Stimulated activated CD8-positive, alpha-beta memory T cell treated with anti-CD3 and anti-CD28 coated beads, Interleukin-12 subunit alpha, Interleukin-12 subunit beta, amount 100 ng/mL, for 24 hours (primary cell): ENCODE data around the gene TOMM5.
"Not testable (repeated sequence)": the region's sequence is repeated elsewhere in the genome, so short reads cannot be mapped to it uniquely, and the experiment has no call there.

Experiments
- DNase-seq: peaks from one replicate; pipeline ENCODE4 v3.0.0-alpha.2; 2020; ENCODE audit errors: extremely low read depth

TOMM5 gene

DNA sequence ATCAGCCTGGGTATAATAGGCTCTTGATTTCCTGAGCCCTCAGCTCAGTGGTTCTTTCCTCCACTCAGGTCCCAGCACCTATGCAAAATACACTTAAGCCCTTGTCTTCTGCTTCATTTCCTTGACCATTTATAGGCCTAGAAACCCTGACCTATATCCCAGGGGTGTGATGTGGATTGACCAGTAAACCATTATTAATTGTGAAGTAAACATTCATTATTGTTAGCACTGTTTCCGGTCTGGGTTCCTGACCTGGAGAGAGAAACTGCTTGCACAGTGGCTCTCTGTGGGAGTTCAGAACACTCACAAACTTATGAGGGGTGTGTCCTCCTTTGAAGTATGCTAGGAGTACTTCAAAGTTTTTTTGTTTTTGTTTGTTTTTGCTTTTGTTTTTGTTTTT is 19.6 kb upstream of the TOMM5 start:
- no peak for DNase-seq

DNA sequence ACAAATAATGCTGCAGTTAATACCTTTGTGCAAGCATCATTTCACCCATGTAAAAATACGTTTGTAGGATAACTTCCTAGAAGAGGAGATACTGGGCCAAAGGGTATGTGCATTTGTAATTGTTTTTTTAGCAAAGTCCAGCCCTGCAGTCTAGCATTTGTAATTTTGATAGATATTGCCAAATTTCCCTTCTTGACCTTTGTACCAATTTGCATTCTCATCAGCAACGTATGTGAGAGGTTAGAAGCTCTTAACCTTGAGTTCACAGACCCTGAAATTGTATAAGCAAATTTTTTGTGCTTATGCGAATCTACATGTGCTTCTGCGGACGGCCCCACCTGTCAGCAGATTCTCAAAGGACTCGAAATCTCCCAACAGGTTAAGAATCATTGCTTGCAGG is 18.6 kb upstream of the TOMM5 start:
- DNase-seq: no peak

DNA sequence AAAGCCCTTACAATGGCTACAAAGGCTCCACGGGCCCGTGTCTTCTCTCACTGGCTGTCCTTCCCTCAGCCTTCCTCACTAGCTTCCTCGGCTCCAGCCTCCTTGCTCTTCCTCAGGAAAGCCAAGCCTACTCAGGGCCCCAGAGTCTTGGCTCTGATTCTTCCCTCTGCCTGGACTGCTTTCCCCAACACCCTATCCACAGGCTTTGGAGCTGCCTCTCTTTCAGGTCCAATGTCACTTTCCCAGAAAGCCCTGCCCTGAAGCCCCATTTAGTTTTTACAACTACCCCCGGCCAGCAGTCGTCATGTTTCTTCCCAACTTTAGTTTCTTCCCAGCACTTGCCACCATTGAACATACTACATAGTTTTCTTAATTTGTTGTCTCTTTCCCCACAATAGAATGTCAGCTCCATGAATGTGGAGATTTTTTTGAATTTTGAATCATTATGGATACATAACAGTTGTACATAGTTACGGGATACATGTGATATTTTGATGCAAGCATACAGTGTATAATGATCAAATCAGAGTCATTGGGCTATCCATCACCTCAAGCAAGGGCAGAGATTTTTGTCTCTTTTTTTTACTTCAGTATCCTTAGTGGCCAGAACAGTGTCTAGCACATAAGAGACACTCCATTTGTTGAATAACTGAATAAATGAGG is 17.5 kb upstream of the TOMM5 start:
- no peak for DNase-seq

DNA sequence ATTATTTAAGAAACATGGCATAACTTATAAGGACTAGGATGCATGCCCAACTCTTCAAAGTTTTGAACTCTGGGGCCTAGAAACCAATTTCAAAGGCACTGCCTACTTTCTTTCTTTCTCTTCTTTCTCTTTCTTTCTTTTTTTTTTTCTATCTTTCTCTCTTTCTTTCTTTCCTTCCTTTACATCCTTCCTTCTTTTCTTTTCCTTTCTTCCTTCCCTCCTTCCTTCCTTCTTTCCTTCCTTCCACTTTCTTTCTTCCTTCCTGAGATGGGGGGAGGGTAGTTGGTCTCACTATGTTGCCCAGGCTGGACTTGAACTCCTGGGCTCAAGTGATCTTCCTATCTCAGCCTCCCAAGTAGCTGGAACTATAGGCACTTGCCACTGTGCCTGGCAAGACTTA is 15.9 kb upstream of the TOMM5 start:
- DNase-seq: no peak

DNA sequence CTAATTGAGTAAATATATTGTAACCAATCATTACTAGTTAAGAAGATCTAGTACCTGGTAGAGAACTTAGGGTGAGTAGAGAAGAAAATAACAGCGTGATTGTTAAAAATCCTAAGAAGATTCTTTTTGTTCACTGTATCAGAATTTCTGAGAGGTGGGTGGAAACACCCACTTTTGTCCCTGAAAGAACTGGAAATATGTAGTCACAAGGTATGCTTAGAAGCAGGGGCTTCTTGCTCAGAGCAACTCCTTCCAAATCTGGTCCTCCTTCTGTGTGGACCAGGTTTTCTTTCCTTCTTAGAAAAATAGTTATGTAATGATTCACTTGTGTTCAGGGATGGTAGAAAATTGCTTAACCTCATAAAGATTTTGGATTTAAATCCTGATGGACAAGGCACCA is 11.9 kb upstream of the TOMM5 start:
- no peak for DNase-seq

DNA sequence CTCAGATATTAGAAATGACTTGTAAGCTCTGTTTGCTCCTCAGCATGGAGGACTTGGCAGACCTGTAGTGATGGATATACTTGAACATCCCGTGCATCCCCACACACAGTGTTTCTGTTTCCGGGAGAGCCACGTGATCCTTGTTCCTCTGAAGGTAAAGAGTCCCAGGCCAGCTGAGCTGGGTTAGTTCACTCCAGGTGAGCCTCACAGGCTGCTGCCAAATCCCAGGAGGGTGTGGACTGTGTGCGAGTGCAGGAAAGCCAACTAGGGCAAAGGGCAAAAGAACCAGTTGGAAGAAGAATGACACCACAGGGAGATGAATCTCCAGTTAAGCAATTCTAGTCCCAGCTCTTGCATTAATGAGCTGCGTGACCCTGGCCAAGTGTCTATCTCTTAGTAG is 10.4 kb upstream of the TOMM5 start:
- DNase-seq: no peak

DNA sequence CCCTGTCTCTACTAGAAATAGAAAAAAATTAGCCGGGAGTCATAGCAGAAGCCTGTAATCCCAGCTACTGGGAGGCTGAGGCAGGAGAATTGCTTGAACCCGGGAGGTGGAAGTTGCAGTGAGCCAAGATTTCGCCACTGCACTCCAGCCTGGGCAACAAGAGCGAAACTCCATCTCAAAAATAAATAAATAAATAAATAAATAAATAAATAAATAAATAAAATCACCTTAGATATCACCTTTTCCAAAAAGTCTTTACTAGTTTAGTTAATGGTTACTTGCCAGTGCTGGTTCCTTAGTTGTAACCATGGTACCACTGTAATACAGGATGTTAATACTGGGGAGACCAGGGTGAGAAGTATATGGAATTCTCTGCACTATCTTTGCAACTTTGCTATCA is 9.7 kb upstream of the TOMM5 start:
- DNase-seq: not testable (repeated sequence)

DNA sequence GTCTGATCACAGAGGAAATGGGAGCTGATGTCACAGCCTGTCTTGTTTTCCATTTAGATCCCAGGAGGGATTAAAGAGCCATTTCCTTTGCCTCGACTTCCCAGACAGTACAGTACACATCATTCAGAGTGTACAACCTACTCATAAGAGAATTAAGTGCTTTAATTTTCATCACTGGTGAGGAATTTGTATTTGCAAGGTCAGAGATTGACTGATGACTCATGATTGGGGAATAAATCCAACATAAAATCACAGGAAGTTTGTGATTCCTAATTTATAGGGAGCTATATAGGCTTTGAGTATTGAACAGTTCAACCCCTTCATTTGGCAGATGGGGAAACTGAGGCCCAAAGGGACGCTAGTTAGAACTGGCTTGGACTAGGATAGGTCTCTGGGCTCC is 4.1 kb upstream of the TOMM5 start:
- no peak for DNase-seq

DNA sequence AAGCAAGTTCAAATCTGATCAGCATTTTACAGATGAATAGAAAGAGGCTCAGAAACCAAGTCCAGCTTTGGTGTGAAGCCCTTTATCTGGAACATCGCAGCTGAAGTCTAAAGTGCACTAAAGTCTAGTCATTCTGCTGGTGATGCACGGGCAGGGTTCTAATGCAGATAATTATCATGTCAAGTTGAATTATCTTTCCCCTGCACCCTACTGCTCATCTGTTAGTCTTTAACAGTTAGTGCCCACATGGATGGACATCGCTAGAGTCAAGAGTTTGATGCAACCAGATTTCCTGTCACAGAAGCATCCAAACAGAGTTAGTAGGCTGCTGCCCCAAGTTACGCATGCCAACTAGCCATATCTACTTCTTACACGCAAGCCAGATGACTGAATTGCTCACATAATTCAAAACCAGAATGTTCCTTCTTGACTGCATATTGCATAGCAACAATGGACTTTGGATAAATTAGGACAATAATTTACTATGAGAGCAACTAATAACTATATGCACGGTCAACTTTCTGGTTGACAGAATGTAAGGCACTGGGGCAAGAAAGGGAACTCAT is 1.6 kb upstream of the TOMM5 start:
- DNase-seq: no peak

DNA sequence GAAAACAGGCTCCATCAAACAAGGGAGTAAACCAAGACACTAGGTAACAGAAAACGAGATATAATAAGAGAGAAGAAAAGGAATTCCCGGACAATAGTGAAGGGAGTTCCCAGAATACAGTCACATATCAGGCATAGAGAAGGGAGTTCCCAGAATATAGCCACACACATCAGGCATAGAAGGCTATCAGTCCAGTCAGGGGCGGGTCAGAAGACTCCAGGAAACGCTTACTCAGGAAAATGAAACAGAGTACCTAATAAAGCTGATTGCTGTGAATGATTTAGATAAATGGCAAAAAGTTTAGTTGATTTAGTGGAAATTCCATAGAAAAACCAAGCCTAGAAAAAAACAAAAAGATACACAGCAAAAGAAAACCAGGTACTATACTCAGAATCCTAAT is 4.9 kb downstream of the TOMM5 start:
- DNase-seq: no peak

DNA sequence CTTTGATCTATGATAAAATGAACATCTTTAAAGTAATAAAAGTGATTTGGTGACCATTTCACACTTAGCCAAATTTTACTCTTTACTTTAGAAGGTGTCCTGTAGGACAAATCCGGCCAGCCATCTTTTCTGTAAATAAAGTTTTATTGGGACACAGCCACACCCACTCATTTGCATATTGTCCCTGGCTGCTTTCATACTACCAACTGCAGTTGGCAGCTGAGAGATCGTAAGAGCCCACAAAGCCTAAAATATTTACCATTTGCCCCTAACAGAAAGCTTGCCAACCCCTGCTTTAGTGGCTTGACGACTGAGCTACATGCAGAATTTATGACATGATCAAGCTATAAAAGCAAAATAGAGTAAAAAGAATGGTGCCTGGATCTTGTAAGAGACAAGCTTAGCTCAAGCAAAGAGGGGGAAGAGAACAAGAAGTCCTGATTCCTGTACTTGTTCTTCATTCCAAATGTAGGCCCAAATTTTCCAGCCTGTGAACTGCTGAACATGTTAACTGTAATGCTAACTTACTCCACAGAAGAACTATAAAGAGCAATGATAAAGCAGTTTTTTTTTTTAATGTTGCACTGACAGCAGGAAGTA is 8.8 kb downstream of the TOMM5 start:
- DNase-seq: no peak

DNA sequence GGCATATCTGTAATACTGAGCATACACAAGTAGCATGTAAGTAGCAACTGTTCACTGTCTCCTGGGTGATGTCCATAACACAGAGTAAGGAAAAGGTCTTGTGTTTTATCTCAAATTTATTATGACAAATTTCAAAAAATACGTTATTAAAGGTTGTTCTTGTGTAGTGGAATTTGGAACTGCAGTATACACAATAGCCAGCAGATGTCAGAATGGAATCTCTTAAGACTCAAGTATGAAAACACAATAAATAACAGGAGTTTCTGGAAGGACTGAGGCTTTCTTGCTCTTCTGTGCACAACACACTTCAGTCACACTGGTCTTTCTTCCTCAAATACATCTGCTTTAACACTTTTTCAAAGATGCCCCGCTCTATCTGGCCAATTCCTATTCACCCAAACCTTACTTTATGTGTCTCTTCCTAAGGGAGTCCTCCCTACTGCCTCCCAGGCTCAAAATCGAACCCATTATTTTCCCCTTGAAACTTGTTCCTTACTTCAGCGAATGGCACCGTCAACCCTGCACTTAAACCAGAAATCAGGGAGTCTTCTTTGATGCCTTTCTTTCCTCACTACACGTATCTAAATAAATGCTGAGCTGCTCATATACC is 9.7 kb downstream of the TOMM5 start:
- DNase-seq: no peak

DNA sequence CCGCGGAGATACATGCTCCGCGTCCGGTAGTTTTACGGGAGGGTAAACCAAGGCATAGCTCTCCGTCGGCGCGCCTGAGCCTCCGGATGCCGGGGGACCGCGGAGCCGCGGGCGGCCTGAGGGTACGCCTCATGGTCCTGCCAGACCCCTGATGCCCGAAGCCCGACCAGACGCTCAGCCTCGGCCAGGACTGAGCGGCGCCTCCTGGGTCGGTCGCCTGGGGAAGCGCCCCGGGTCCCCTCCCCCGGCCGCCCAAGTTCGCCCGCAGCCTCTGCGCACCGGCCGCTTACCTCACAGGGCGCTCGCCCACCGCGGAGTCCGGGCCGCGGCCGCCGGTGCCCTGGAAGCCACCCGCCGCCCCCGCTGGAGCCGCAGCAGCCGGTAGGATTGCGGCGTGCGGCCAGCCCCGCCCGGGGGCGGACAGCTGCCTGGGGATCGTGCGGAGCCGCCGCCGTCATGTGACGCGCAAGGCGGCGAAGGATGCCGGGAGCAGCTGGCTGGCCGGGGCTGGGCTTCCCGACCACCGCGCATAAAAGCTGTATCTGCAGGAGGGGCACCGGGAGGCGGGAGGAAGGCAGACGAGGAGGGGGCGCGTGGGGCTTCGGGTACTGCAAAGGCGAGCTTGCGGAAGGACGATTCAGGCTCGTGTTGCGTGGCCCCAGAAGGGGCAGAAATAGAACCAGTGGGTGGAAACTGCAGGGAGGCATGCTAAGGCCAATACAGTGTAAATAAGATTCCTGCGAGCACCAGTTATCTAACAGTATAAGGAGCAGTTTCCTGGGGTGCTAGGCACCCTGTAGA is 16.3 kb downstream of the TOMM5 start, which contains the start of gene FBXO10:
Gene FBXO10, minus strand, starts transcription at position 460 of the 801 bp plus-strand sequence. CDS start 34,612 bp downstream, outside the sequence.
- no peak for DNase-seq

DNA sequence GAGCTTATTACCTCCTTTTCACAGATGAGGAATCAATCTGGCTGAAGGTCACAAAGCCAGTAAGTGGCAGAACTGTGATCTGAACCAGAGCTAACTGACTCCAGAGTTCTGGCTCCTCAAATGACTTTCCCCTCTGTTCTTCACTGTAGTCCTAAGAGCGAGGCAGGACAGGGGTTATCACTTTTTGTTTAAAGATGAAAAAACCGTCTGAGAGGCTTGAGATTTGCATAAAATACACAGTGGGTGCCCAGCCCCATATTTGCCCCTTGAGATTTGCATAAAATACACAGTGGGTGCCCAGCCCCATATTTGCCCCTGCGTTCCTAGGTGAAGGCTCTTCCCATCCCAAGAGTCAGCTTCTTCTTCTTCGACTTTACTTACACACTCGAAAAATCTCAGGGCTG is 16.9 kb downstream of the TOMM5 start:
- DNase-seq: no peak

DNA sequence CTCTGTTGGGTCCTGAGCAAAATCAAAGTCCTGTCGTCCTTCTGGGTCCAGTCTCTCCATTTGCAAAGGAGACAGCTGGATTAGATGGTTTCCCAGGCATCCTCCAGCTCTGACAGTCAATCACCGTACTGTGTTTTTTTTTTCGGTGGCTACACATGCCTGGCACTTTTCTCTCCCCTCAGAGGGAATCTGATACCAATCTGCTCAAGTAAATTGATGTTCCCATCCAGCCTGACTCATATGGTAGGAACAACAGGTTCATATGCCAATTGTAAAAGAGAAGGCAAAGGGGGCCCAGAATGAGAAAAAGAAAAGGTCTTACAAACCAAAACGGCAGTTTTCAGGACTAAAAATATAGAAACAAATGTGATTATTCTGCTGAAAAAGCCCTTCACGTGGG is 17.4 kb downstream of the TOMM5 start:
- DNase-seq: no peak

DNA sequence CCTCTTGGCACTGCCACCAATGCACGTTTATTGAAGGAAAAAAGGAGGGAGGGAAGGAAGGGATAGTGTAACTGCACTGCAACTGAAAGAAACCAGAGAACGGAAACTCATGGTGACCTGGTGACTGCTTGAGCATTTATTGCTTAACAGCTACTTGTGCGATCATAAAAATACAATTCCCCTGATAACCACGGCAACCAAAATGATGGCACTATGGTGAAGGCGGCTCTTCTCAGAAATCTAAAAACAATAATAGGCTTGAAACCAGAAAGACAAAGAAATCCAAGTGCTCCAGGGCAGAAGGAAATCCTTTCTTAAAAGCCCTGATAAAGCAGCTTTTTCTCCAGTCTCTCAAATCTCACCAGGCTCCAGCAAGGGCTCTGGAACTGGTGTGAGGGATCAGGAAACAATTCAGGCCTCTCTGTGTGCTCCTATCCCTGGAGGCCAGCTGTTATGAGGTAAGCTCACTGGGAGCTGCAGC is 18.1 kb downstream of the TOMM5 start:
- DNase-seq: no peak

DNA sequence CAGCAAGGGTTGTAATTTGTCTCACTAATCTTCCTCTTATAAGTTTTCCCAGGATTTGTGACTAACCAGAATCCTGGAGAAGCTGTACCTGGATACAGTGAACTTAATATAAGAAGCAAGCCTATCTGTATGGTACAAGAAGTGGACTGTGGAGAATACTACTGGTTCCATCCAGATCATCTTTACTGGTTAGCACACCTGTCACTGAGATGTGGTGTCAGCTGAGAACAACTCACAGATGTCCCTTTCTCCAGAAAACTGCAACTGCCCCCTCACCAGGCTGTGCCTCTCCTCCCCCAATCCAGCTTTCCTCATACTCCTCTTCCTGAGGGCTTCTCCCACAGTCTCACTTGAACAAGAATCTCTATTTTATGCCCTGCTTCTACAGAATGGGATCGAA is 21.1 kb downstream of the TOMM5 start:
- no peak for DNase-seq

DNA sequence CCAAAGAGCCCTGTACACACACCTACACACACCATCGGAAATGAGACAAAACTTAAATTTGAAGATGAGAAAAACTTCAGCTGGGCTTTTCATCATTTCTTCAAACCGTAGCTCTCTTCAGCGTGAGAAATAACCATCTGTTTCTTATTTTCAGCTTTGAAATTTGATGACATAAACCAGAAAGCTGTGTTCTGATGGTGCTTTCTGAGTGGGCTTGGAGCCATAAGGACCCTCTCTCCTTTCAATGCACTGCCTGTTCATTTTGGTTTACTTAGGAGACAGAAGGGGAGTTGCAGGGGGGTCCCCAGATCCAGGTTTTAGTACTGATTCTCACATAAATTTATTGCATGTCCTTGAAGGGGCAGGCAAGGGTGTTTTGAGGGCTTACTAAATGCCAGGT is 25.7 kb downstream of the TOMM5 start:
- DNase-seq: no peak

DNA sequence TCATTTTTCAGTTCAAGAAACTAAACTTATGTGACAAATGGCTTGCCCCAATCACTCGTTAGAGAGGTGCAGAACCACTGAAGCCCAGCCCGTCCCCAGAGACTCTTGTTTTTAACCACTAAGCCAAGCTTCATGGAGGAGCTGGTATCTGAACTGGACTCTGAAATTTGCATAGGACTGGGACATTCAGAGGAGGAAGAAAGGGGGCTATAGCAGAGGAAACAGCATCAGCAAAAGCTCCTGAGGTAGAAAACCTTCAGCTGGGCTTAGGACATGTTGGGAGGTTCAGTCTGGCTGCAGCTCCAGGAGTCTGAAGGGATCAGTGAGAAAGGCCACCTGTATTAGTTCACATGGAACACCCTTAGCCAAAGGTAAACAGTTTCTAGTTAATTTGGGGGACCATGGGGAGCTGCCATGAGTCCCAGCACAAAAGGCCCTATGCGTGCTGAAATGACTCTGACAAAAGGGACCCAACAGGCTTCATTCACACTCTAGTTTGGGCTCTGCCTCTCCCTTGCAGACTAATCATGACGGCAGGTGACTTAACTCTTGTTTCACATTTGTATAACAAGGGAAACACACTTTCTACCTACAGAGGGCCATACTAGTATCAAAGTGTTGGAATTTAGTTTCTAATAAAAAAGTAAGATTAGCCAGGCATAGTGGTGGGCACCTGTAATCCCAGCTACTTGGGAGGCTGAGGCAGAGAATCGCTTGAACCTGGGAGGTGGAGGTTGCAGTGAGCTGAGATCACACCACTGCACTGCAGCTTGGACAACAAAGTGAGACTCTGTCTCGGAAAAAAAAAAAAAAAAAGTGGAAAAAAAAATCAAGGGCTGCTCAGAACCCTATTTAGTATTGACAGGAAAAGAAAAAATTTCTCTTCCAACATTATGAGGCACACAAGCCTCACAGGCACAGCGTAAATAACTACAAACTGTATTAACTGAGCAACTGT is 26.5 kb downstream of the TOMM5 start:
- DNase-seq: no peak

DNA sequence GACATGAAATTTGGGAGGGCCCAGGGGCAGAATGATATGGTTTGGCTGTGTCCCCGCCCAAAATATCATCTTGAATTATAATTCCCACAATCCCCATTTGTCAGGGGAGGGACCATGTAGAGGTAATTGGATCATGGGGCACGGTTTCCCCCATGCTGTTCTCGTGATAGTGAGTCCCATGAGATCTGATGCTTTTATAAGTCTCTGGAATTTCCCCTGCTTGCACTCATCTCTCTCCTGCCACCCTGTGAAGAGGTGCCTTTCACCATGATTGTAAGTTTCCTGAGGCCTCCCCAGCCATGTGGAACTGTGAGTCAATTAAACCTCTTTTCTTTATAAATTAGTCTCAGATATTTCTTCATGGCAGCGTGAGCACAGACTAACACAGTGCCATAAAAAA is 27.5 kb downstream of the TOMM5 start:
- no peak for DNase-seq
